Gastroesophageal sphincter (tissue), 4 donors: Measurements from ENCODE around the gene MIPEP. TPM values are rescaled to one million over a fixed set of nuclear protein-coding genes. Genes with fewer than 3 reads are reported as not detected.

ENCODE experiments used
- ATAC-seq: fragments of 150-250 bp; one replicate; pipeline ENCODE4 v1.9.1; 2016; ENCODE audit warnings: mild to moderate bottlenecking, moderate library complexity
- H3K27ac ChIP-seq, 4 donors: fragments of 200-600 bp; sonication (generic) in 3 of 4; 1 replicate in 3 of 4; 2 replicates in 1 of 4; pipeline ENCODE4 v1.5.1; 2016 to 2019
- H3K27me3 ChIP-seq: fragments of 200-600 bp; sonication (generic); one replicate; pipeline ENCODE4 v1.5.1; 2019
- H3K36me3 ChIP-seq, 2 donors: fragments of 200-600 bp; sonication (generic); one replicate each; pipeline ENCODE4 v1.5.1; 2019; ENCODE audit warnings: control low read depth in 1 of 2
- H3K4me1 ChIP-seq, 3 donors: fragments of 200-600 bp; sonication (generic); 1 replicate in 2 of 3; 2 replicates in 1 of 3; pipeline ENCODE4 v1.5.1; 2016 to 2019; ENCODE audit warnings: control low read depth in 2 of 3
- H3K4me3 ChIP-seq, 2 donors: fragments of 200-600 bp; sonication (generic); one replicate each; pipeline ENCODE4 v1.5.1; 2019; ENCODE audit warnings: mild to moderate bottlenecking in 1 of 2, moderate library complexity in 1 of 2
- H3K9me3 ChIP-seq, 3 donors: fragments of 200-600 bp; sonication (generic); one replicate each; pipeline ENCODE4 v1.5.1; 2017 to 2019; ENCODE audit warnings: control low read depth in 2 of 3
- EP300 ChIP-seq: sonication (generic); formaldehyde crosslinking; IDR thresholded peaks from one replicate; pipeline ENCODE4 v1.6.1; 2017; ENCODE audit warnings: antibody characterized with exemption, mild to moderate bottlenecking
- POLR2A ChIP-seq, 2 donors: fragments of 450-650 bp; IDR thresholded peaks; one replicate each; pipeline ENCODE4 v1.6.1; 2017; ENCODE audit warnings: antibody characterized with exemption in 2 of 2, mild to moderate bottlenecking in 2 of 2, moderate library complexity in 1 of 2
- POLR2AphosphoS5 ChIP-seq: sonication (generic); formaldehyde crosslinking; IDR thresholded peaks from one replicate; pipeline ENCODE4 v1.6.1; 2017; ENCODE audit warnings: antibody characterized with exemption
- whole genome bisulfite sequencing, 2 donors: methylation state at CpG; one replicate each; pipeline ENCODE4 v1.1.5; 2018; ENCODE audit warnings: low coverage in 1 of 2; 5-methylcytosine and 5-hydroxymethylcytosine counted together
- total RNA-seq, 4 donors: library from RNA; depleted of rRNA; stranded (reverse); fragments of >200 nt; gene quantifications; one replicate each; pipeline ENCODE4 v1.1.0, GENCODE V29; 2016
- TF ChIP-seq, protein P1 (sequence below), 4 experiments: fragments of 200-600 bp in 2 of 4; fragments of 450-650 bp in 2 of 4; sonication (generic) in 1 of 4; IDR thresholded peaks; one replicate each; pipeline ENCODE4 v1.5.1; 2017 to 2019; ENCODE audit warnings: antibody characterized with exemption in 4 of 4, mild to moderate bottlenecking in 2 of 4, moderate library complexity in 2 of 4

The MIPEP gene
- total RNA-seq, 4 donors from 2014 or later = 12.4 to 27.4 (median 20.3) TPM

- H3K4me1 ChIP-seq = peaks cover 0 to 16% (median 4%) of the 10 kb centered on the region in 3 donors
- TF ChIP-seq POLR2A (IDR thresholded peaks at IDR 0.05) (no peak), EP300 (no peak), POLR2AphosphoS5 (no peak)
- TF ChIP-seq, protein P1, sequence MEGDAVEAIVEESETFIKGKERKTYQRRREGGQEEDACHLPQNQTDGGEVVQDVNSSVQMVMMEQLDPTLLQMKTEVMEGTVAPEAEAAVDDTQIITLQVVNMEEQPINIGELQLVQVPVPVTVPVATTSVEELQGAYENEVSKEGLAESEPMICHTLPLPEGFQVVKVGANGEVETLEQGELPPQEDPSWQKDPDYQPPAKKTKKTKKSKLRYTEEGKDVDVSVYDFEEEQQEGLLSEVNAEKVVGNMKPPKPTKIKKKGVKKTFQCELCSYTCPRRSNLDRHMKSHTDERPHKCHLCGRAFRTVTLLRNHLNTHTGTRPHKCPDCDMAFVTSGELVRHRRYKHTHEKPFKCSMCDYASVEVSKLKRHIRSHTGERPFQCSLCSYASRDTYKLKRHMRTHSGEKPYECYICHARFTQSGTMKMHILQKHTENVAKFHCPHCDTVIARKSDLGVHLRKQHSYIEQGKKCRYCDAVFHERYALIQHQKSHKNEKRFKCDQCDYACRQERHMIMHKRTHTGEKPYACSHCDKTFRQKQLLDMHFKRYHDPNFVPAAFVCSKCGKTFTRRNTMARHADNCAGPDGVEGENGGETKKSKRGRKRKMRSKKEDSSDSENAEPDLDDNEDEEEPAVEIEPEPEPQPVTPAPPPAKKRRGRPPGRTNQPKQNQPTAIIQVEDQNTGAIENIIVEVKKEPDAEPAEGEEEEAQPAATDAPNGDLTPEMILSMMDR (IDR thresholded peaks at IDR 0.05) = no peak
- peaks cover 0 to 9% of the 10 kb centered on the region in 2 donors for H3K36me3 ChIP-seq
- no peak for ATAC-seq
- 35 to 77% methylated on average over 2 of the region's 2 CpGs for WGBS, 2 donors
- H3K27me3 ChIP-seq = no peaks in the 10 kb centered on the region
- H3K27ac ChIP-seq = no peak overlapping the region
- no peaks in the 10 kb centered on the region for H3K9me3 ChIP-seq
- H3K4me3 ChIP-seq = no peak overlapping the region
Measured at GRCh38 chr13:23848019-23848418, 41.2 kb downstream of the MIPEP start.

GRCh38 chr13:23847497-23847896 lies 41.7 kb downstream of the MIPEP start:
- H3K4me1 ChIP-seq = peaks cover 0 to 16% (median 4%) of the 10 kb centered on the region in 3 donors

GRCh38 chr13:23845105-23845725 lies 44.0 kb downstream of the MIPEP start:
- ATAC-seq = no peak
- H3K27me3 ChIP-seq = no peaks in the 10 kb centered on the region
- H3K27ac ChIP-seq = no peak overlapping the region
- H3K4me1 ChIP-seq = peaks cover 0 to 16% (median 4%) of the 10 kb centered on the region in 3 donors
- H3K9me3 ChIP-seq = no peaks in the 10 kb centered on the region
- TF ChIP-seq EP300 (no peak), POLR2A (IDR thresholded peaks at IDR 0.05) (no peak), POLR2AphosphoS5 (no peak)
- TF ChIP-seq, protein P1 (IDR thresholded peaks at IDR 0.05) = no peak
- H3K4me3 ChIP-seq = no peak overlapping the region
- H3K36me3 ChIP-seq = peaks cover 0 to 26% of the 10 kb centered on the region in 2 donors
- 82 to 91% methylated on average over 5 of the region's 5 CpGs for WGBS, 2 donors

More at GRCh38 chr13:23847497-23847896, 41.7 kb downstream of the MIPEP start:
- no peaks in the 10 kb centered on the region for H3K27me3 ChIP-seq
- peaks cover 0 to 15% of the 10 kb centered on the region in 2 donors for H3K36me3 ChIP-seq
- no peak overlapping the region for H3K27ac ChIP-seq
- TF ChIP-seq POLR2AphosphoS5 (no peak), POLR2A (IDR thresholded peaks at IDR 0.05) (no peak), EP300 (no peak)
- TF ChIP-seq, protein P1 (IDR thresholded peaks at IDR 0.05) = no peak
- no peaks in the 10 kb centered on the region for H3K9me3 ChIP-seq
- no peak overlapping the region for H3K4me3 ChIP-seq
- 77 to 79% methylated on average over 2 of the region's 2 CpGs for WGBS, 2 donors
- no peak for ATAC-seq

DNA sequence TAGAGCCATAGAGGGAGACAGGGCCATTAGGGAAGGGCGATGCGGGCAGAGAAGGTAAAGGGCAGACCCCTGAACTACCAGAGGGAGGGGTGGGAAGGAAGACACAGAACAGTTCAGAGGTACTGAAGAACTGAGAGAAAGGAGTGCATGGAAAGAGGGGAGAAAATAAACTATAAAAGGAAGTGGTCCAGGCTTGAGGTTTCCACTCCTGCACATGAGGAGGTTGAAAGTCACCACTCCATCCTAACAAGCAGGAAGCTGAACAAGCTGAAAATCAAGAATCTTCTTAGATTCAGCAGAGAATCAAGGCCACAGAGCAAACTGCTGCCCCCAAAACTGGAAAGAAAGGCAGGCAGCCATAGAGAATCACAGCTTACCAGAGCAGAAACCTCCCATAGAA lies 45.1 kb downstream of the MIPEP start:
- no peak for ATAC-seq

More for the DNA sequence above, 45.1 kb downstream of the MIPEP start:
- Histone ChIP-seq H3K9me3 (no peaks in the 10 kb centered on the region), H3K27ac (no peak overlapping the region), H3K4me1 (peaks cover 0 to 16% (median 4%) of the 10 kb centered on the region in 3 donors), H3K27me3 (no peaks in the 10 kb centered on the region), H3K4me3 (no peak overlapping the region), H3K36me3 (peaks cover 0 to 33% of the 10 kb centered on the region in 2 donors)
- 96 to 100% methylated on average over 2 of the region's 2 CpGs for WGBS, 2 donors
- no peak for TF ChIP-seq EP300
- TF ChIP-seq, protein P1 (IDR thresholded peaks at IDR 0.05) = no peak
- TF ChIP-seq POLR2A (IDR thresholded peaks at IDR 0.05) = no peak
